Neuronal stem cell (in vitro differentiated cells): ENCODE results near the gene ZGLP1.
A peak's percentile ranks its signal among the peaks of the same experiment; 100 is the strongest.

Source experiments
- DNase-seq: peaks from one replicate; pipeline ENCODE4 v3.0.0-alpha.2; 2013; ENCODE audit warnings: low spot score
- H2AFZ ChIP-seq: one replicate; pipeline ENCODE4 v1.6.1; 2013; ENCODE audit warnings: mild to moderate bottlenecking, low read length, inconsistent platforms
- H2AK5ac ChIP-seq: 2 replicates; pipeline ENCODE4 v1.6.1; 2013; ENCODE audit warnings: low read depth, mild to moderate bottlenecking, inconsistent platforms, low read length, moderate library complexity, mixed read lengths
- H2BK120ac ChIP-seq: 2 replicates; pipeline ENCODE4 v1.6.1; 2013; ENCODE audit warnings: low read depth, mild to moderate bottlenecking, inconsistent platforms, low read length, moderate library complexity, mixed read lengths
- H2BK12ac ChIP-seq: one replicate; pipeline ENCODE4 v1.6.1; 2013; ENCODE audit warnings: low read length, inconsistent platforms
- H2BK15ac ChIP-seq: 2 replicates; pipeline ENCODE4 v1.6.1; 2013; ENCODE audit warnings: mild to moderate bottlenecking, low read length, inconsistent platforms, mixed read lengths
- H2BK5ac ChIP-seq: one replicate; pipeline ENCODE4 v1.6.1; 2013; ENCODE audit warnings: inconsistent platforms, mild to moderate bottlenecking, low read length, moderate library complexity
- H3K14ac ChIP-seq: one replicate; pipeline ENCODE4 v1.6.1; 2013; ENCODE audit warnings: low read length, inconsistent platforms
- H3K18ac ChIP-seq: 2 replicates; pipeline ENCODE4 v1.6.1; 2013; ENCODE audit warnings: low read length, inconsistent platforms
- H3K23ac ChIP-seq: 2 replicates; pipeline ENCODE4 v1.6.1; 2013; ENCODE audit warnings: low read depth, mild to moderate bottlenecking, mixed read lengths, low read length, inconsistent platforms; ENCODE audit not compliant: poor library complexity
- H3K27ac ChIP-seq: replicated peaks from 3 replicates; pipeline ENCODE4 v1.5.1; 2013; ENCODE audit warnings: low read length, inconsistent platforms
- H3K27me3 ChIP-seq, 3 experiments: 2 replicates each; pipeline ENCODE4 v1.6.1; 2013; ENCODE audit warnings: low read length in 3 of 3, mild to moderate bottlenecking in 2 of 3, inconsistent platforms in 1 of 3, low read depth in 1 of 3, mixed read lengths in 1 of 3, moderate library complexity in 1 of 3; ENCODE audit not compliant: control insufficient read depth in 3 of 3, insufficient read depth in 3 of 3
- H3K36me3 ChIP-seq, 2 donors: replicated peaks in 1 of 2; 2 replicates each; pipeline ENCODE4 v1.6.1; 2013; ENCODE audit warnings: low read length in 2 of 2; ENCODE audit not compliant: control insufficient read depth in 2 of 2, insufficient read depth in 2 of 2
- H3K4ac ChIP-seq: 2 replicates; pipeline ENCODE4 v1.6.1; 2013; ENCODE audit warnings: inconsistent platforms, mild to moderate bottlenecking, low read length, moderate library complexity
- H3K4me1 ChIP-seq, 2 donors: 1 replicate in 1 of 2; 2 replicates in 1 of 2; pipeline ENCODE4 v1.6.1; 2013; ENCODE audit warnings: low read length in 2 of 2, low read depth in 1 of 2; ENCODE audit not compliant: control insufficient read depth in 2 of 2, insufficient read depth in 1 of 2
- H3K4me2 ChIP-seq: one replicate; pipeline ENCODE4 v1.6.1; 2013; ENCODE audit warnings: mild to moderate bottlenecking, low read length, inconsistent platforms; ENCODE audit not compliant: insufficient read depth, poor library complexity, severe bottlenecking
- H3K4me3 ChIP-seq, 2 donors: 2 replicates each; pipeline ENCODE4 v1.5.1; 2013; ENCODE audit warnings: low read length in 2 of 2, mild to moderate bottlenecking in 2 of 2, inconsistent platforms in 1 of 2, moderate library complexity in 1 of 2
- H3K79me1 ChIP-seq: one replicate; pipeline ENCODE4 v1.6.1; 2013; ENCODE audit warnings: low read depth, mild to moderate bottlenecking, inconsistent platforms, low read length, moderate library complexity
- H3K9ac ChIP-seq: one replicate; pipeline ENCODE4 v1.6.1; 2013; ENCODE audit warnings: mild to moderate bottlenecking, low read depth, low read length, inconsistent platforms; ENCODE audit not compliant: poor library complexity
- H3K9me3 ChIP-seq, 2 donors: replicated peaks in 1 of 2; 2 replicates each; pipeline versions ENCODE3 to v1.6.1; 2013; ENCODE audit warnings: low read length in 2 of 2, mild to moderate bottlenecking in 2 of 2, inconsistent platforms in 1 of 2, low read depth in 1 of 2, mixed read lengths in 1 of 2, moderate library complexity in 1 of 2; ENCODE audit not compliant: control insufficient read depth in 2 of 2, insufficient read depth in 1 of 2
- H4K8ac ChIP-seq: one replicate; pipeline ENCODE4 v1.6.1; 2013; ENCODE audit warnings: low read depth, mild to moderate bottlenecking, inconsistent platforms, low read length, moderate library complexity
- H4K91ac ChIP-seq: one replicate; pipeline ENCODE4 v1.6.1; 2013; ENCODE audit warnings: low read length, low read depth, mild to moderate bottlenecking, inconsistent platforms; ENCODE audit not compliant: poor library complexity
- WGBS, 2 donors: extraction: QIAGEN DNeasy Blood & Tissue Kit; methylation state at CpG; one replicate each; pipeline ENCODE4 v1.1.7; 2013; ENCODE audit warnings: missing lambda C conversion rate in 2 of 2, mixed read lengths in 1 of 2; ENCODE audit not compliant: insufficient read length in 2 of 2, insufficient replicate concordance in 1 of 2; ENCODE audit errors: extremely low coverage in 2 of 2; 5-methylcytosine and 5-hydroxymethylcytosine counted together

Gene ZGLP1

DNA sequence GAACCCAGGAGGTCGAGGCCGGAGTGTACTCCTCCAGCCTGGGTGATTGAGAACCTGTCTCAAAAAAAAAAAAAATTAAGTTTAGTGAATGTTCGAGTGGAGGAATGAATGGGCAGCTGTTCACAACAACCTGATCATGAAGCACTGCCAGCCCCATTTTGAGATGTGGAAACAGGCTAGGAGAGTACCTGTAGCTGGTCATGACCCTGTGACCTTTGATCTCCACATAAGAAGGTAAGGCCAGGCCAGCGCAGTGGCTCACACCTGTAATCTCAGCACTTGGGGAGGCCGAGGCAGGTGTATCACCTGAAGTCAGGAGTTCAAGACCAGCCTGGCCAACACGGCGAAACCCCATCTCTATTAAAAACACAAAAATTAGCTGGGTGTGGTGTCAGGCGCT lies 16.1 kb upstream of the ZGLP1 start:
- H3K4ac ChIP-seq, result no peak overlapping the region
- WGBS, 2 donors, result no CpG with 5 or more reads among the region's 8 CpGs
- no peak overlapping the region for H4K91ac ChIP-seq
- peaks cover 27% of the 10 kb centered on the region for H3K79me1 ChIP-seq
- no peak overlapping the region for H3K14ac ChIP-seq
- H2BK120ac ChIP-seq, result no peak overlapping the region
- DNase-seq, result no peak
- no peak overlapping the region for H3K18ac ChIP-seq
- no peak overlapping the region for H2AFZ ChIP-seq
- no peaks in the 10 kb centered on the region for H3K4me1 ChIP-seq
- H4K8ac ChIP-seq, result no peak overlapping the region
- no peak overlapping the region for H3K9ac ChIP-seq
- H2BK15ac ChIP-seq, result no peak overlapping the region
- peaks cover 74 to 98% of the 10 kb centered on the region in 2 donors for H3K36me3 ChIP-seq
- H3K23ac ChIP-seq, result no peak overlapping the region
- H3K27me3 ChIP-seq, result no peaks in the 10 kb centered on the region
- H2BK5ac ChIP-seq, result no peak overlapping the region
- H3K4me2 ChIP-seq, result no peak overlapping the region
- no peak overlapping the region for H3K4me3 ChIP-seq
- no peak overlapping the region for H3K27ac ChIP-seq
- H3K9me3 ChIP-seq, result no peaks in the 10 kb centered on the region
- no peak overlapping the region for H2AK5ac ChIP-seq
- H2BK12ac ChIP-seq, result no peak overlapping the region

DNA sequence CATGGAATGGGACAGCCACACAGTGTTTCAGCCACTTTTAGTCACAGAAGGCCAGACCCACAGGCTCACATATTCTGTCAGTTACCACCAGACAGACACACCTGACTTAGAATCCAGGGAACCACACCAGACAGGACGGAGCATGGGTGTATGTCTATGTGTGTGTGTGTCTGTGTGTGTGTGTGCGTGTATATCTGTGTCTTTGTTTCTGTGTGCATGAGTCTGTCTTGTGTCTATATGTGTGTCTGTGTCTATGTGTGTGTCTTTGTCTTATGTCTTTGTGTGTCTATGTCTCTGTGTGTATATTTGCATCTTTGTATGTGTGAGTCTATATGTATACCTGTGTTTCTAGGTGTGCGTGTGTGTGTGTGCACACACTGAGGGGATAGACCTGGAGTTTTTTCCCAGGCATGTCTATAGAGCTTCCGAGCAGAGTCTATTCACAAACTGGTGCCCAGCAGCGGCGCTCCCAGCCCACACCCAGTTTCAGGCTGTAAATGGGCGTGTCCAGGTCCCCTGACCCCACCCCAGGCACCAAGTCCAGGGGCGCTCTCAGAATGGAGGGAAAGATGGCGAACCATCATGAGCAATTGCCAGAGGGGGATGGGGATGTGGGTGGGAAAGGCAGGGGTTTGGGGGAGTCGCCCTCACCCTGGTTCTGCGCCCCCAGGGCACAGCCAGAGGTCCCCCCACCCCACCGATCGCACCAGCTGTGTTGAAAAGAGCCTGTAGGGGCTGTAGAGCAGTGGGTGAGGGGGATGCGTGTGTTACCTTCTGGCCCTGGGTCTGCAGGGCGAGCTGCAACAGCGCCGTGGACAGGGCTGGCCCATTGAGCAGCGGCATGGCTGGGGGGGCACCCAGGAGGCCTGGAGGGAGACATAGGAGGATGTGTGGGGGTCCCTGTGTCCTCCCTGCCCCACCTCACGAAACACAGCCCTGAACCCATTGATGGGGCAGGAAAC lies 12.5 kb upstream of the ZGLP1 start:
- Histone ChIP-seq H2BK5ac (peak overlapping the region; percentile 75), H3K9ac (no peak overlapping the region), H3K14ac (no peak overlapping the region), H3K4me3 (no peak overlapping the region), H2BK15ac (no peak overlapping the region), H3K27me3 (no peaks in the 10 kb centered on the region), H3K23ac (peak overlapping the region; percentile 25), H3K36me3 (peaks cover 62 to 95% of the 10 kb centered on the region in 2 donors), H4K8ac (peak overlapping the region; percentile 43), H2BK12ac (no peak overlapping the region), H3K27ac (no peak overlapping the region), H3K4ac (no peak overlapping the region), H4K91ac (no peak overlapping the region), H3K4me2 (no peak overlapping the region), H3K9me3 (no peaks in the 10 kb centered on the region), H3K4me1 (no peaks in the 10 kb centered on the region), H2BK120ac (no peak overlapping the region), H2AFZ (no peak overlapping the region), H3K18ac (no peak overlapping the region), H3K79me1 (peaks cover 13% of the 10 kb centered on the region), H2AK5ac (no peak overlapping the region)
- DNase-seq, result no peak
- WGBS, 2 donors, result no CpG with 5 or more reads among the region's 19 CpGs

DNA sequence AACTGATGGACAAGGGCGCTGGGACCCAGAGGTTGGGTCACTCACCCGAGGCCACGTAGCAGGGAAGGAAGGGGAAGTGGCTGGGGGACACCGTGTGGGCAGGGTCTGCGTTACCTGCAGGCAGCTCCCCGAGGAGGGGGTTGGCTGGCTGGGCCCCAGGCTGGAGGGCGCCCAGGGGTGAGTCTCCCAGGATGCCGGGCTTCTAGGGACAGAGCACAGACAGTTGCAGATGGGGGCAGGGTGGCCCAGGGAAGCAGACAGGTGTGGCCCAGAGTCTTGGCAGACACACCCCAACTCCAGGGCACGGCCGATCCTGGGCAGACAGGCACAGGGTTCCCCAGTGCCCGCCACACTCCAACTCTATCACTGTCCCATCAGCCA lies 11.8 kb upstream of the ZGLP1 start:
- Histone ChIP-seq H3K18ac (no peak overlapping the region), H3K9ac (no peak overlapping the region), H3K4me2 (no peak overlapping the region), H3K23ac (peak overlapping the region; percentile 25), H4K8ac (no peak overlapping the region), H3K4ac (no peak overlapping the region), H3K4me3 (no peak overlapping the region), H2BK120ac (no peak overlapping the region), H3K4me1 (no peaks in the 10 kb centered on the region), H3K79me1 (peaks cover 12% of the 10 kb centered on the region), H2AFZ (no peak overlapping the region), H2BK15ac (no peak overlapping the region), H3K27ac (no peak overlapping the region), H2BK5ac (peak overlapping the region; percentile 75), H4K91ac (no peak overlapping the region), H2AK5ac (no peak overlapping the region), H3K9me3 (no peaks in the 10 kb centered on the region), H3K14ac (no peak overlapping the region), H3K27me3 (no peaks in the 10 kb centered on the region), H2BK12ac (no peak overlapping the region), H3K36me3 (peaks cover 58 to 97% of the 10 kb centered on the region in 2 donors)
- DNase-seq, result no peak
- no CpG with 5 or more reads among the region's 11 CpGs for WGBS, 2 donors

DNA sequence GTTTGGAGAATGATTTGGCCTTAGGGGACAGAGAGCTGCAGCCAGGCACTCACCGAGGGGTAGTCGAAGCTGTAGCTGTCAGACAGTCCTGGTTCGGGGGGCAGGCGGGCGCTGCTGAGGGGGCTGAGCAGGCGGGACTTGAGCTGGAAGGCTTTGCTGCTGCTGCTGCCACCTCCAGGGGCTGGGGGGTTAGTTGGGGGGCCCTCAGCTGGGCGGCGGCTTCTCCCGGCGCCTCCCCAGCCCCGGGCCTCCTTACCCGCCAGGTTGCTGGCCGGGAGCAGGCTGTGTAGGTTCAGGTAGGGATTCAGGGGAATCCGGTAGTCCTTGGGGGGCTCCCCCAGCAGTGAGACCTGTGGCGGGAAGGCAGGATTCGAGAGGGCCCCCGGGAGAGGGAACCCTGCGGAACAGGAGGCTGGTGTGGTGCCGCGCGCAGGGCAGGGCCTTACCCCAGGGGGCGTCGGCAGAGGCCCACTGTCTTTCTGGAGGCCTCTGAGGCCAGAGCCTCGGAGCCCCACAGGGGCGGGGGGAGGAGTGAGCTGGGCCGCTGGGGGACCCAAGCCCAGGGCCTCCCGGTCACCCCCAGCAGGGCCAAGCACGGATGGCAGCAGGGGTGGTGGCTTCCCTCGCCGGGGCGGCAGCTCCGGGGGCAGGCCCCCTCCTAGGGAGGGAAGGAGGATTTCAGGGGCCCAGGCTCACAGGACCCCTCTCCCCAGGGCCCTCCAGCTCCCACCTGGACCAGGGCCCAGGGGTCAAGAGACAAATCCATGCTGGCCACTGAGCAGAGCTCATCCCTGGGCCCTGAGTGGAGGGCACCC lies 11.2 kb upstream of the ZGLP1 start:
- WGBS, 2 donors, result no CpG with 5 or more reads among the region's 32 CpGs
- no peaks in the 10 kb centered on the region for H3K9me3 ChIP-seq
- H3K23ac ChIP-seq, result peak overlapping the region; percentile 25
- no peak overlapping the region for H3K4me3 ChIP-seq
- H3K4ac ChIP-seq, result no peak overlapping the region
- no peak overlapping the region for H2BK120ac ChIP-seq
- no peak for DNase-seq
- H3K18ac ChIP-seq, result no peak overlapping the region
- H3K14ac ChIP-seq, result no peak overlapping the region
- peaks cover 53 to 97% of the 10 kb centered on the region in 2 donors for H3K36me3 ChIP-seq
- H2AFZ ChIP-seq, result no peak overlapping the region
- H3K4me1 ChIP-seq, result peaks cover 0 to 2% of the 10 kb centered on the region in 2 donors
- no peak overlapping the region for H4K8ac ChIP-seq
- no peak overlapping the region for H3K9ac ChIP-seq
- H2AK5ac ChIP-seq, result no peak overlapping the region
- H3K4me2 ChIP-seq, result no peak overlapping the region
- H3K79me1 ChIP-seq, result peaks cover 10% of the 10 kb centered on the region
- H2BK5ac ChIP-seq, result peak overlapping the region; percentile 75
- H4K91ac ChIP-seq, result no peak overlapping the region
- H2BK12ac ChIP-seq, result no peak overlapping the region
- H3K27ac ChIP-seq, result no peak overlapping the region
- no peak overlapping the region for H2BK15ac ChIP-seq
- no peaks in the 10 kb centered on the region for H3K27me3 ChIP-seq
